ENCODE data around the gene FHDC1.

The FHDC1 gene

GRCh38 chr4:153021276-153021675 lies 85.2 kb downstream of the FHDC1 start:
- POLR2A ChIA-PET, result no interaction called here
- no peak for DNase-seq (ENCODE audit: extremely low spot score)
- TF ChIP-seq SUZ12 (IDR thresholded peaks at IDR 0.05), result no peak
- CTCF ChIA-PET, result no interaction called here

- ChIA-PET CTCF (no interaction called here), POLR2A (no interaction called here)
- TF ChIP-seq FOXA1 (IDR thresholded peaks at IDR 0.05) (no peak), PKNOX1 (IDR thresholded peaks at IDR 0.05) (no peak), ELF4 (IDR thresholded peaks at IDR 0.05) (no peak), NFRKB (IDR thresholded peaks at IDR 0.05) (no peak), HDGF (IDR thresholded peaks at IDR 0.05; ENCODE audit: borderline replicate concordance) (no peak), L3MBTL2 (conservative IDR thresholded peaks at IDR 0.05) (no peak), FOXK2 (IDR thresholded peaks at IDR 0.05) (no peak), BHLHE40 (IDR thresholded peaks at IDR 0.05; ENCODE audit: borderline replicate concordance) (no peak), ARNT (IDR thresholded peaks at IDR 0.05) (no peak), FOXM1 (IDR thresholded peaks at IDR 0.05; ENCODE audit: borderline replicate concordance) (no peak), LEF1 (IDR thresholded peaks at IDR 0.05; ENCODE audit: borderline replicate concordance) (no peak), TARDBP (IDR thresholded peaks at IDR 0.05) (no peak), ZNF384 (IDR thresholded peaks at IDR 0.05) (no peak), CTBP1 (IDR thresholded peaks at IDR 0.05; ENCODE audit: borderline replicate concordance) (no peak), SP1 (IDR thresholded peaks at IDR 0.05) (no peak), SUZ12 (IDR thresholded peaks at IDR 0.05) (no peak)
- no peak for DNase-seq (ENCODE audit: extremely low spot score)
Measured at GRCh38 chr4:153022241-153022715, 86.2 kb downstream of the FHDC1 start.

DNA sequence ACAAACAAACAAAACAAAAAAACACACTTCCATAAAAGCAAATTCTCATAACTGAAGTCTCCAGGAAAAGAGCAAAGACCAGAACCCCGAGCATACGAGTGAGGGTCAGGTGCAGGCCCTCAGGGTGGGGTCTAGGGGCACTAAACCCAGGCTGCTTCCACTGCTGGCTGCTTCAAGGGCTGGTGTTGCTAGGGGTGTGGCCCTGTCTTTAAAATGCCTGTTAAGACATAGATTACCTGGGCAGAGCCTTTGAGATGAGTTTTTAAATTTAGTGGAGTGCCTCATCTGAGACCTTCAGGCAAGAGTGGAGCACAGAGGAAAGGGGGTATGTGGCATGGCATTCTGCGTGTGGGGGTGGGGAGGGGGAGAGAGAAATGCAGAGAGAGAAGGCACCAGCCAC lies 87.0 kb downstream of the FHDC1 start:
- ChIA-PET POLR2A (no interaction called here), CTCF (no interaction called here)
- TF ChIP-seq PKNOX1 (IDR thresholded peaks at IDR 0.05) (no peak), ELF4 (IDR thresholded peaks at IDR 0.05) (no peak), SUZ12 (IDR thresholded peaks at IDR 0.05) (no peak), TARDBP (IDR thresholded peaks at IDR 0.05) (no peak), FOXM1 (IDR thresholded peaks at IDR 0.05; ENCODE audit: borderline replicate concordance) (no peak), L3MBTL2 (conservative IDR thresholded peaks at IDR 0.05) (no peak), FOXK2 (IDR thresholded peaks at IDR 0.05) (no peak)
- no peak for DNase-seq (ENCODE audit: extremely low spot score)

DNA sequence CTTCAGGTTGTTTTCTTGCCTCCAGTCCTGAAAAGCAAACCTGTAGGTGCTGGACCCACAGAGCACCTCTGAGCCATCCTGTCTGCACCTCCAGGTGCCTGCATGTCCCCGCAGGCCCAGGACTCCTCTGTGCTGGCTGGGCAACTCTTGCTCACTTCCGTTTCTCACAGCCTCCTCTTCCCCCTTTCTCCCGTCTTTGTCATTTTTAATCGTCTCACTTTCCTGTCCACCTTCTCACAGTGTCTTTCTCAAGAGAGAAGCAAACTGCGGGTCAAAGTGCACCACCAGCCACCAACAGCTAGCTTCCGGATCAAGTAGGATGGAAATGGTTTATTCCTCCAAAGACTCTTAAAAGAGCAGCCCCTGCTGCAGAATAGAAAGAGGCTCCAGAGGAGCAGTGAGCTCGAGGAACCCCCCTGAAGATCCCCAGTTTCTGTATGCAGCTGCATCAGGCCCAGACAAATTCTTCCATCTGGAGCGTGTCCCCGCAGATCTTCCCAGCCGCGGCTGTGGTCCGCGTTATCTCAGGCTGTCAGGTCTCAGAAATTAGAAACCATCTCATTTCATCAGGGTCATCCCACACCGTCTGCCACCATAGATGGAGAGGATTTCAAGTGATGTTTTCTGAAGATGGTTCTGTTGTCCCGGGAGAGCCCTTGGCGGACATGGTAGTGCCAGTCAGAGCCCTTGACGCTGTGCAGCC lies 87.7 kb downstream of the FHDC1 start:
- TF ChIP-seq FOXM1 (IDR thresholded peaks at IDR 0.05; ENCODE audit: borderline replicate concordance), result no peak
- TF ChIP-seq ZNF384 (IDR thresholded peaks at IDR 0.05), result no peak
- TF ChIP-seq FOXA1 (IDR thresholded peaks at IDR 0.05), result no peak
- no peak for TF ChIP-seq BHLHE40 (IDR thresholded peaks at IDR 0.05; ENCODE audit: borderline replicate concordance)
- no peak for TF ChIP-seq LEF1 (IDR thresholded peaks at IDR 0.05; ENCODE audit: borderline replicate concordance)
- no peak for TF ChIP-seq PKNOX1 (IDR thresholded peaks at IDR 0.05)
- TF ChIP-seq HDGF (IDR thresholded peaks at IDR 0.05; ENCODE audit: borderline replicate concordance), result no peak
- TF ChIP-seq ELF4 (IDR thresholded peaks at IDR 0.05), result no peak
- TF ChIP-seq ARNT (IDR thresholded peaks at IDR 0.05), result no peak
- TF ChIP-seq SP1 (IDR thresholded peaks at IDR 0.05), result no peak
- TF ChIP-seq L3MBTL2 (conservative IDR thresholded peaks at IDR 0.05), result no peak
- no peak for TF ChIP-seq FOXK2 (IDR thresholded peaks at IDR 0.05)
- no peak for TF ChIP-seq SUZ12 (IDR thresholded peaks at IDR 0.05)
- TF ChIP-seq NFRKB (IDR thresholded peaks at IDR 0.05), result no peak
- no peak for TF ChIP-seq TARDBP (IDR thresholded peaks at IDR 0.05)
- POLR2A ChIA-PET, result no interaction called here

DNA sequence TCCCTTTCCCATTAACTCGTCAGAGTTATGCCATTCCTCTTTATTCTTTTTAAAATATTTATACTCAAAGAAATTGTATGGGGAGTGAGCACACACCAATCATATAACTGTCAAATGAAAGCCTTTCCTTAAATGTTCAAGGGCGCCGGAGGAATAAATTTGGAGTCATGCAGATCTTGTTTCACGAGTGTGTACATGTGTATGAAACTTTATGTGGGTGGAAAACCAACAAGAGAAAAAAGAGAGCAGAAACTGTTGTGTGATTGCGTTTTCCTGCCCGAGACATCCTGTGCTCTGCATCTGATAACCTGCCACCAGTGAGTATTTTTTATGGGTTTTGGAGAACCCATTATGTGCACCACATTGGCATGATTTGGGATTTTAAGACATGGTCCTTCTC lies 88.3 kb downstream of the FHDC1 start:
- no peak for TF ChIP-seq FOXA1 (IDR thresholded peaks at IDR 0.05)
- TF ChIP-seq L3MBTL2 (conservative IDR thresholded peaks at IDR 0.05), result no peak
- no peak for TF ChIP-seq SP1 (IDR thresholded peaks at IDR 0.05)
- no peak for TF ChIP-seq FOXM1 (IDR thresholded peaks at IDR 0.05; ENCODE audit: borderline replicate concordance)
- no peak for TF ChIP-seq ZNF384 (IDR thresholded peaks at IDR 0.05)
- no peak for TF ChIP-seq LEF1 (IDR thresholded peaks at IDR 0.05; ENCODE audit: borderline replicate concordance)
- no peak for TF ChIP-seq NFRKB (IDR thresholded peaks at IDR 0.05)
- no peak for TF ChIP-seq SUZ12 (IDR thresholded peaks at IDR 0.05)
- no peak for TF ChIP-seq TARDBP (IDR thresholded peaks at IDR 0.05)
- no peak for TF ChIP-seq FOXK2 (IDR thresholded peaks at IDR 0.05)
- ChIA-PET CTCF (no interaction called here), POLR2A (no interaction called here)
- DNase-seq (ENCODE audit: extremely low spot score), result no peak

More for the DNA sequence above, 87.7 kb downstream of the FHDC1 start:
- DNase-seq (ENCODE audit: extremely low spot score), result no peak
- CTCF ChIA-PET, result no interaction called here

- no peak for DNase-seq (ENCODE audit: extremely low spot score)
- TF ChIP-seq FOXK2 (IDR thresholded peaks at IDR 0.05) (no peak), PKNOX1 (IDR thresholded peaks at IDR 0.05) (no peak), CTBP1 (IDR thresholded peaks at IDR 0.05; ENCODE audit: borderline replicate concordance) (no peak), ZNF384 (IDR thresholded peaks at IDR 0.05) (no peak), SP1 (IDR thresholded peaks at IDR 0.05) (no peak), ELF4 (IDR thresholded peaks at IDR 0.05) (no peak)
- POLR2A ChIA-PET, result no interaction called here
- CTCF ChIA-PET, result no interaction called here
Measured at GRCh38 chr4:153025406-153025805, 89.3 kb downstream of the FHDC1 start.

All from HEK293T (cell line).